CD4-positive, alpha-beta T cell treated with Interleukin-6 at 100 ng/mL for 8 hours (primary cell): ENCODE results near the gene RRAS2.
A peak's percentile ranks its signal among the peaks of the same experiment; 100 is the strongest.
"Not testable (repeated sequence)": the region's sequence is repeated elsewhere in the genome, so short reads cannot be mapped to it uniquely, and the experiment has no call there.

Source experiments
- DNase-seq: peaks from one replicate; pipeline ENCODE4 v3.0.0-alpha.2; 2020; ENCODE audit warnings: mixed read lengths, low spot score

RRAS2 gene

GRCh38 chr11:14306481-14306880 is 52.5 kb downstream of the RRAS2 start:
- DNase-seq, result no peak

- no peak for DNase-seq
Observed at GRCh38 chr11:14305649-14306048, 53.3 kb downstream of the RRAS2 start.

- DNase-seq, result no peak
Observed at GRCh38 chr11:14304601-14305000, 54.4 kb downstream of the RRAS2 start.

- DNase-seq, result peak; percentile 38
Observed at GRCh38 chr11:14300661-14301304, 58.2 kb downstream of the RRAS2 start.

- DNase-seq, result no peak
Observed at GRCh38 chr11:14299921-14300320, 59.1 kb downstream of the RRAS2 start.

- DNase-seq, result no peak
Observed at GRCh38 chr11:14290422-14290821, 68.6 kb downstream of the RRAS2 start.

GRCh38 chr11:14288189-14288935 is 70.6 kb downstream of the RRAS2 start:
- DNase-seq, result no peak

- DNase-seq, result not testable (repeated sequence)
Observed at GRCh38 chr11:14278869-14279268, 80.1 kb downstream of the RRAS2 start.

GRCh38 chr11:14275076-14275475 is 83.9 kb downstream of the RRAS2 start:
- DNase-seq, result no peak

- DNase-seq, result no peak
Observed at GRCh38 chr11:14273895-14274294, 85.1 kb downstream of the RRAS2 start.

- DNase-seq, result peak; percentile 11
Observed at GRCh38 chr11:14270690-14271542, 88.1 kb downstream of the RRAS2 start.

GRCh38 chr11:14269692-14270573 is 89.0 kb downstream of the RRAS2 start:
- no peak for DNase-seq

GRCh38 chr11:14267861-14268635 is 90.9 kb downstream of the RRAS2 start:
- DNase-seq, result no peak

GRCh38 chr11:14266622-14267021 is 92.4 kb downstream of the RRAS2 start:
- no peak for DNase-seq

GRCh38 chr11:14264966-14265365 is 94.0 kb downstream of the RRAS2 start:
- no peak for DNase-seq

GRCh38 chr11:14262271-14262846 is 96.6 kb downstream of the RRAS2 start:
- no peak for DNase-seq

- no peak for DNase-seq
Observed at GRCh38 chr11:14261066-14261465, 97.9 kb downstream of the RRAS2 start.

- no peak for DNase-seq
Observed at GRCh38 chr11:14259878-14260277, 99.1 kb downstream of the RRAS2 start.

- no peak for DNase-seq
Observed at GRCh38 chr11:14259186-14259784, 99.7 kb downstream of the RRAS2 start.
